Heart right ventricle (tissue), 16 donors: Measurements from ENCODE around the gene SAMD9. TPM values are rescaled to one million over a fixed set of nuclear protein-coding genes. Genes with fewer than 3 reads are reported as not detected.
A peak's percentile ranks its signal among the peaks of the same experiment; 100 is the strongest.

Source experiments
- ATAC-seq, 8 donors: fragments of 200-7000 bp; cut with Tn5 transposase; one replicate each; pipeline ENCODE4 v1.9.1; 2020; ENCODE audit warnings: mild to moderate bottlenecking in 8 of 8, moderate library complexity in 8 of 8, moderate number of reproducible peaks in 1 of 8
- DNase-seq, 2 donors: peaks; one replicate each; pipeline ENCODE4 v3.0.0-alpha.2; 2020
- H3K27ac ChIP-seq, 10 donors: fragments of 200-600 bp; sonication (generic) in 2 of 10; one replicate each; pipeline versions ENCODE4 v1.5.0 to v1.8.0; 2020 to 2022; ENCODE audit warnings: mild to moderate bottlenecking in 3 of 10
- H3K27me3 ChIP-seq, 7 donors: fragments of 200-600 bp; one replicate each; pipeline ENCODE4 v1.8.0; 2021 to 2022; ENCODE audit warnings: mild to moderate bottlenecking in 2 of 7
- H3K36me3 ChIP-seq, 9 donors: fragments of 200-600 bp; sonication (generic) in 1 of 9; one replicate each; pipeline versions ENCODE4 v1.5.0 to v1.8.0; 2020 to 2022; ENCODE audit warnings: mild to moderate bottlenecking in 2 of 9
- H3K4me1 ChIP-seq, 9 donors: fragments of 200-600 bp; sonication (generic) in 1 of 9; one replicate each; pipeline versions ENCODE4 v1.5.0 to v1.8.0; 2020 to 2022; ENCODE audit warnings: mild to moderate bottlenecking in 4 of 9
- H3K4me3 ChIP-seq, 10 donors: fragments of 200-600 bp; sonication (generic) in 2 of 10; one replicate each; pipeline versions ENCODE4 v1.5.0 to v1.8.0; 2020 to 2022; ENCODE audit warnings: mild to moderate bottlenecking in 7 of 10, moderate library complexity in 2 of 10
- H3K9me3 ChIP-seq, 11 donors: fragments of 200-600 bp in 10 of 11; sonication (generic) in 2 of 11; one replicate each; pipeline versions ENCODE4 v1.5.0 to v1.8.0; 2013 to 2022; ENCODE audit warnings: mild to moderate bottlenecking in 2 of 11, control low read depth in 1 of 11, moderate library complexity in 1 of 11
- WGBS, 2 donors: extraction: QIAGEN DNeasy Blood & Tissue Kit; methylation state at CpG; one replicate each; pipeline ENCODE4 v1.1.7; 2013; ENCODE audit warnings: inconsistent platforms in 1 of 2; 5-methylcytosine and 5-hydroxymethylcytosine counted together
- intact Hi-C, 10 donors: fragments of 100-400 bp; cut with DNase I; formaldehyde crosslinking; loops; one replicate each; pipeline versions ENCODE4 v1.11.1 to v1.14.2; 2022
- long read RNA-seq, 3 donors: library from polyadenylated mRNA; unstranded; transcript quantifications; one replicate each; pipeline ENCODE4 v2.0.0, GENCODE V29; 2020 to 2021
- polyA plus RNA-seq, 2 donors: library from polyadenylated mRNA; stranded (reverse); fragments of 200-250 nt; gene quantifications; one replicate each; pipeline ENCODE4 v1.2.3, GENCODE V29; 2013
- total RNA-seq, 10 donors: library from RNA; stranded (reverse); fragmentation: NEBNext Ultra II Directional in 3 of 10; extraction: Animal tissue kit (Norgen Biotek cat#: 25700) in 3 of 10; gene quantifications; one replicate each; pipeline versions ENCODE4 v1.2.1 to v1.2.4, GENCODE V29; 2021 to 2023
- TF ChIP-seq, protein P1 (sequence below), 9 donors: fragments of 200-600 bp; sonication (generic) in 2 of 9; IDR thresholded peaks; one replicate each; pipeline versions ENCODE4 v1.5.0 to v1.8.0; 2021 to 2022; ENCODE audit warnings: antibody characterized with exemption in 9 of 9, mild to moderate bottlenecking in 5 of 9, moderate library complexity in 1 of 9
- donor health status: Arrhythmogenic right ventricular cardiomyopathy.
- donor health status: ischemic (EF 13 %, LVEDD 7.1; RV severe dilation, severe dysfunction).
- donor health status: healthy with polysubstance abuse.
- donor health status: DM: no; HTN: yes; CAD: no.
- donor health status: DM: no; HTN: no; CAD: no.
- donor health status: ischemic (EF 25% LVEDD 6.9; RV normal size, moderate dysfunction).
- donor health status: ischemic (EF 25% LVEDD 5.7; RV mildly dilated, moderate dysfunction).
- donor health status: healthy.
- donor health status: DM: yes; HTN: yes; CAD: no.
- donor health status: Ischemic cardiomyopathy.
- donor health status: ischemic (EF 35%, LVEDD 5.7; RV mildly dilated, moderate dysfunction).
- donor health status: nonischemic (EF 11% LVEDD 7.7; RV severe dilation, severe dysfunction).
- donor health status: DM: yes; HTN: yes; CAD: no.
- donor health status: PGD.
- donor health status: ischemic (EF 29% LVEDD 5.4; RV normal size, mild dysfunction).
- donor health status: nonischemic (EF 23%, LVEDD 6.1; RV moderate dilation, normal function).

Gene SAMD9
- total RNA-seq (1 to 10 TPM; 1.7 to 6.2 (median 3.4) TPM), polyA plus RNA-seq (1 to 10 TPM; 1.1 to 2.0 TPM)
- long read RNA-seq, donor 1, full-length matches to known transcripts: 1 of 1 reads
- long read RNA-seq, donor 1, partial matches to known transcripts: 0 of 1 reads
- long read RNA-seq, donor 1, other reads (novel, unspliced or antisense): 0 of 1 reads
- long read RNA-seq, donor 2: 0 reads
- long read RNA-seq, donor 3, full-length matches to known transcripts: 3 of 4 reads
- long read RNA-seq, donor 3, partial matches to known transcripts: 0 of 4 reads
- long read RNA-seq, donor 3, other reads (novel, unspliced or antisense): 1 of 4 reads

DNA sequence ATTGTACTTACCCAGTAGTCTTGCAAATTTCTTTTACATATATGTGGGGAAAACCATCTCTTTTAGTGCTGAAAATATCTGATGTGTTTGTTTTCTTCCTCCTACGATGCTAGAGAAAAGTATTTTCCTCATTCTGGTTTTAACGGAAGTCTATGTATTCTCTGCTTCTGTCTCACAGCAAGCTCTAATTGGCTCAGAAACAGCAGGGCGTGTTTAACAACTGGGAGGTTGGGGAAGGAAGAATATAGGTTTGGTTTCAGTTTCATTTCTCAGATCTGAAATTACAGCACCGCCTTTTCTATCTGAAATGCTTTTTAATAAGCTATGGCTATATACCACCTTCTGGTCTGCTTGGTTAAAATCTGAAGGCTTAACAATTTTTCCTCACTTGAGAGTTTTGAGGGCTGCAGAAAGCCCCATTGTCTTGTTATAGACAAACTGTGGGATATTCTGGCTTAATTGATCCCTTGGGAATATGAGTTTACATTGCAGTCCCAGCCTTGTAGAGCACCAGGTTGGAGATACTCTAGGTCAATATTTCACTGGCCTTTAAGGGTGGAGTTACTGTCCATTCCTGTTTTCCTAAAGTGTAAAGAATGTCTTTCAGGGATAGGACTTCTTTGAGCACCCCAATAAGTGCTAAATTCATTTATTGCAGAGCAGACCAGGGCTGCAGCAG, at the start of gene SAMD9:
SAMD9 (minus strand) TSS at position 128 of the 679 bp plus-strand sequence. CDS start 11,882 bp downstream, outside the sequence.
- ATAC-seq (peak in 7 of 8 donors; percentile 87 to 97 (median 95)), DNase-seq (peak in 1 of 2 donors; percentile 73)
- peak within 1 kb of the TSS in 9 of 10 donors; percentile 54 to 90 (median 72) for H3K27ac ChIP-seq
- H3K27me3 ChIP-seq: no peaks in the 10 kb centered on the region
- peak within 1 kb of the TSS; percentile 23 to 62 (median 48) for H3K4me3 ChIP-seq
- 19 to 24% methylated on average over 4 of the region's 4 CpGs for WGBS, 2 donors
- H3K36me3 ChIP-seq: peaks cover 0 to 28% (median 7%) of the 10 kb centered on the region in 9 donors
- H3K9me3 ChIP-seq: peaks cover 0 to 38% (median 2%) of the 10 kb centered on the region in 11 donors
- H3K4me1 ChIP-seq: peaks cover 3 to 34% (median 14%) of the 10 kb centered on the region in 9 donors
- TF ChIP-seq, protein P1, sequence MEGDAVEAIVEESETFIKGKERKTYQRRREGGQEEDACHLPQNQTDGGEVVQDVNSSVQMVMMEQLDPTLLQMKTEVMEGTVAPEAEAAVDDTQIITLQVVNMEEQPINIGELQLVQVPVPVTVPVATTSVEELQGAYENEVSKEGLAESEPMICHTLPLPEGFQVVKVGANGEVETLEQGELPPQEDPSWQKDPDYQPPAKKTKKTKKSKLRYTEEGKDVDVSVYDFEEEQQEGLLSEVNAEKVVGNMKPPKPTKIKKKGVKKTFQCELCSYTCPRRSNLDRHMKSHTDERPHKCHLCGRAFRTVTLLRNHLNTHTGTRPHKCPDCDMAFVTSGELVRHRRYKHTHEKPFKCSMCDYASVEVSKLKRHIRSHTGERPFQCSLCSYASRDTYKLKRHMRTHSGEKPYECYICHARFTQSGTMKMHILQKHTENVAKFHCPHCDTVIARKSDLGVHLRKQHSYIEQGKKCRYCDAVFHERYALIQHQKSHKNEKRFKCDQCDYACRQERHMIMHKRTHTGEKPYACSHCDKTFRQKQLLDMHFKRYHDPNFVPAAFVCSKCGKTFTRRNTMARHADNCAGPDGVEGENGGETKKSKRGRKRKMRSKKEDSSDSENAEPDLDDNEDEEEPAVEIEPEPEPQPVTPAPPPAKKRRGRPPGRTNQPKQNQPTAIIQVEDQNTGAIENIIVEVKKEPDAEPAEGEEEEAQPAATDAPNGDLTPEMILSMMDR (IDR thresholded peaks at IDR 0.05): no peak
- intact Hi-C loops: loop anchor here in 2 of 10 donors (5.0 to 10.0 kb wide), 2 partner anchors 101 to 117 kb away; partner anchors contain the start of gene VPS50 (in 1 of the 2)

- Histone ChIP-seq H3K4me3 (no peak overlapping the region), H3K36me3 (no peaks in the 10 kb centered on the region), H3K4me1 (no peaks in the 10 kb centered on the region), H3K9me3 (peaks cover 0 to 38% (median 4%) of the 10 kb centered on the region in 11 donors), H3K27me3 (no peaks in the 10 kb centered on the region), H3K27ac (no peak overlapping the region)
- intact Hi-C loops: no loop called here
- TF ChIP-seq, protein P1 (IDR thresholded peaks at IDR 0.05): no peak
- no peak for ATAC-seq
- DNase-seq: no peak
- 81 to 87% methylated on average over 1 of the region's 1 CpG for WGBS, 2 donors
Measured at GRCh38 chr7:93165447-93165846, 47.7 kb upstream of the SAMD9 start.

GRCh38 chr7:93164766-93165165, 47.0 kb upstream of the SAMD9 start:
- no peak for ATAC-seq
- Histone ChIP-seq H3K9me3 (peaks cover 0 to 33% (median 4%) of the 10 kb centered on the region in 11 donors), H3K4me1 (no peaks in the 10 kb centered on the region), H3K4me3 (no peak overlapping the region), H3K27ac (no peak overlapping the region), H3K36me3 (no peaks in the 10 kb centered on the region), H3K27me3 (no peaks in the 10 kb centered on the region)
- TF ChIP-seq, protein P1 (IDR thresholded peaks at IDR 0.05): no peak
- WGBS, 2 donors: 59 to 88% methylated on average over 2 of the region's 2 CpGs
- no peak for DNase-seq
- intact Hi-C loops: no loop called here

DNA sequence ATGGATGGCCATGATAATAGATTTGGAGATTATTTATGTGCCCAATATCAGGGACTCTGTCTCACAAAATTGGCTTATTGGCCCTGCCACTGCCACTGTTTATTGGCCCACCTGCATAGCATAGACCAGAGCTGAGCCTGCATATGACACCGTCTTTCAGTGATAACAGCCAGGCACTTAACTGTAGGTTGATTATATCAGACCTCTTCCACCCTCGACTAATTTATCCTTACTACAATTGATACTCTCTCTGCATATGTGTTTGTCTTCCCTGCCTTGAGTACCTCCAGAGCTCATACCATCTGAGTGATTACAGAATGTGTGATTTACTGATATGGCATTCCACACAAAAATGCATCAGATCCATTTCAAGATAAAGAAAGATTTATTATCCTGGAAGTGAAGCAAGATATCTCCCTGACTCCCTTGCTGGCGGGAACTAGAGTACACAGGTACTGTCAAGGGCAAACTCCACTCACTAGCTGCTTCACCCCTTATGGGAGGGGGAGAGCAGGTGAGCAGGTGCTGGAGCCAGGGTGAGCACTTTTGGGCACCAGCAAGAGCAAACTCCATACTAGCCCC, 43.5 kb upstream of the SAMD9 start:
- intact Hi-C loops: no loop called here
- WGBS, 2 donors: 61 to 84% methylated on average over 3 of the region's 3 CpGs
- no peaks in the 10 kb centered on the region for H3K27me3 ChIP-seq
- H3K4me3 ChIP-seq: no peak overlapping the region
- DNase-seq (no peak), ATAC-seq (no peak)
- H3K36me3 ChIP-seq: no peaks in the 10 kb centered on the region
- peaks cover 0 to 15% (median 0%) of the 10 kb centered on the region in 11 donors for H3K9me3 ChIP-seq
- H3K27ac ChIP-seq: no peak overlapping the region
- TF ChIP-seq, protein P1 (IDR thresholded peaks at IDR 0.05): no peak
- H3K4me1 ChIP-seq: no peaks in the 10 kb centered on the region
